ENCODE data around the gene ERP44.

The ERP44 gene

DNA sequence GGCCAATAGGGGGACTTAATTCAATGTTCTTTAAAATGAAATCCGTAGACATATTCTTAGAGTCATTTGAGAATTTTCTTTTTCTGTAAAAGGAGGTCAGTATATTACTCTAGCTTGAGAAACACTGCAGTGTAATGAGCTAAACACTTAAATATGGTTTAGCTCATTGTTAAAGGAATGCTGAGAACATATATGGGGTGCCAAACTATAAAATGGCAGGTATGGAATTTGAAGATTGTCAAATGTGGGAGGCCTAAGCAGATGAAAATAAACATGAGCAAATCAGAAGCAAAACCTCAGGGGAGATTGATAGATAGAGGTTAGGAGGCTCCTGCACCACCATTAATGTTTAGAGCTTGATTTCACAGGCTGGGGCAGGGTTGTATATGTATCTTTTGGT is 134.5 kb downstream of the ERP44 start:
- Histone ChIP-seq H3K27ac (ENCODE audit: low read length) (no peak overlapping the region), H3K9me3 (ENCODE audit: control insufficient read depth, low read depth, low read length) (no peaks in the 10 kb centered on the region), H3K36me3 (ENCODE audit: control insufficient read depth, low read depth, low read length) (no peaks in the 10 kb centered on the region), H3K4me1 (ENCODE audit: control insufficient read depth, low read depth, low read length) (peaks cover 26% of the 10 kb centered on the region), H3K9ac (ENCODE audit: low read length) (no peak overlapping the region), H3K4me3 (ENCODE audit: low read length) (no peak overlapping the region), H3K27me3 (ENCODE audit: control insufficient read depth, insufficient read depth, low read length) (no peaks in the 10 kb centered on the region)

DNA sequence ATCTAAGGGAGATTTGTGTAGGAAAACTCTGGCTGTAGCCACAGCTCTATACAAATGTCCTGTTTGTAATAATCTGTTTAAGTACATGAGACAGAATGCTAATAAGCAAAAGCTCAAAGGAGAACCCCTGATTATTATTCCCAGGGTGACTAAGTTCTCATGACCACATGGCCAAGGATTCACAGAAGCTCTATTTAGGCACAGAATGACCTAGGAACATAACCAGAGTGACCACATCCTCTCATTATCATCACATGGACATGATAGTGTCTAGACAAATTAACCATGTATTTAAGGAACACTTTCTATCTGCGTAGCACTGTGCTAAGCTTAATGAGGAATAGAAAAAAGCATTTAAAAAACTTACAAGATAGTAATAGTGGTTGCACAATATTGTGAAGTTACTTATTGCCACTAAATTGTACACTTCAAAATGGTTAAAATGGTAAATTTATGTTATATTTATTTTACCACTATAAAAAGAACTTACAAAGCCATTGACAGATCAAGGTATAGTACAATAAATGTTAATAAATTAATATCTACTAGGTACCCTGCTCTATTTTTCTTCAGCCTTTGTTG is 136.0 kb downstream of the ERP44 start:
- Histone ChIP-seq H3K27me3 (ENCODE audit: control insufficient read depth, insufficient read depth, low read length) (no peaks in the 10 kb centered on the region), H3K9ac (ENCODE audit: low read length) (no peak overlapping the region), H3K4me1 (ENCODE audit: control insufficient read depth, low read depth, low read length) (peaks cover 18% of the 10 kb centered on the region), H3K36me3 (ENCODE audit: control insufficient read depth, low read depth, low read length) (no peaks in the 10 kb centered on the region), H3K4me3 (ENCODE audit: low read length) (no peak overlapping the region), H3K27ac (ENCODE audit: low read length) (no peak overlapping the region), H3K9me3 (ENCODE audit: control insufficient read depth, low read depth, low read length) (no peaks in the 10 kb centered on the region)

DNA sequence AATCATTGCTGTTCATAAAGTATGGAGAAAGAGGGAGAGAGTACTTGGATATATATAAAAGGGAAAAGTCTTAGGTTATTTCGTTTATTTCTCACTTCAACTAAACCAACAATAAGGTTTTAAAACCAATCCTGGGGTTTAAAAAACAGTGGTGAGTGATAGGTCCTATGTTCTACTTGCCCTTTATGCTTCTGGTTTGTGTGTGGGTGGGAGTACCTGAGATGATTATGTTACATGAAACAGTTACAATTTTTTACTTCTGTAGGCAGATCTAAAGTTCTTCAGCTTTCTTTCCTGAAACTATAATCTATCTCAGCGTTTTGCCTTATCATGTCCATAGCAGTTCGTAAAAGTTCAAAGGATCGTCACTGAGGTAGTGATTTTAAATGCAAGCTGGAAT is 143.2 kb downstream of the ERP44 start:
- Histone ChIP-seq H3K4me3 (ENCODE audit: low read length) (no peak overlapping the region), H3K36me3 (ENCODE audit: control insufficient read depth, low read depth, low read length) (no peaks in the 10 kb centered on the region), H3K27me3 (ENCODE audit: control insufficient read depth, insufficient read depth, low read length) (no peaks in the 10 kb centered on the region), H3K9me3 (ENCODE audit: control insufficient read depth, low read depth, low read length) (no peaks in the 10 kb centered on the region), H3K4me1 (ENCODE audit: control insufficient read depth, low read depth, low read length) (no peaks in the 10 kb centered on the region), H3K27ac (ENCODE audit: low read length) (no peak overlapping the region), H3K9ac (ENCODE audit: low read length) (no peak overlapping the region)

DNA sequence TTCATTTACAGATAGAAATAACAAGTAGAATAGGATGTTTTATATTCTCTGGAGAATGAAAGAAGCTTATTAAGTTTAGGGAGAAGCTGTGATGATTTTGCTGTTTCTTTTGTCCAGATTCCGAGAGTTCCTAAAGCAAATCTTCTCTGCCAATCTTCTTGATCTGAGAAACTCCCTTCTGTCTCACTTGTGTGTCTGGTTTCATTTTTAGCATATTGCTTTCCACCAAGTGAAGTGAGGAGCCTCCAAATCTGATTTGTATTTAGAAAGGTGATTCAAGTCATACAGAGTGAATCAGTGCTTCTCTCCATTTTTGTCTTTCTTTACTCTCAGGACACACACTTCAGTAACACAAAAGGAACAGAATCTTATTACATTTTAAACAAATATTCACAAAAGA is 144.0 kb downstream of the ERP44 start:
- Histone ChIP-seq H3K27me3 (ENCODE audit: control insufficient read depth, insufficient read depth, low read length) (no peaks in the 10 kb centered on the region), H3K4me1 (ENCODE audit: control insufficient read depth, low read depth, low read length) (no peaks in the 10 kb centered on the region), H3K4me3 (ENCODE audit: low read length) (no peak overlapping the region), H3K9me3 (ENCODE audit: control insufficient read depth, low read depth, low read length) (no peaks in the 10 kb centered on the region), H3K9ac (ENCODE audit: low read length) (no peak overlapping the region), H3K36me3 (ENCODE audit: control insufficient read depth, low read depth, low read length) (no peaks in the 10 kb centered on the region), H3K27ac (ENCODE audit: low read length) (no peak overlapping the region)

DNA sequence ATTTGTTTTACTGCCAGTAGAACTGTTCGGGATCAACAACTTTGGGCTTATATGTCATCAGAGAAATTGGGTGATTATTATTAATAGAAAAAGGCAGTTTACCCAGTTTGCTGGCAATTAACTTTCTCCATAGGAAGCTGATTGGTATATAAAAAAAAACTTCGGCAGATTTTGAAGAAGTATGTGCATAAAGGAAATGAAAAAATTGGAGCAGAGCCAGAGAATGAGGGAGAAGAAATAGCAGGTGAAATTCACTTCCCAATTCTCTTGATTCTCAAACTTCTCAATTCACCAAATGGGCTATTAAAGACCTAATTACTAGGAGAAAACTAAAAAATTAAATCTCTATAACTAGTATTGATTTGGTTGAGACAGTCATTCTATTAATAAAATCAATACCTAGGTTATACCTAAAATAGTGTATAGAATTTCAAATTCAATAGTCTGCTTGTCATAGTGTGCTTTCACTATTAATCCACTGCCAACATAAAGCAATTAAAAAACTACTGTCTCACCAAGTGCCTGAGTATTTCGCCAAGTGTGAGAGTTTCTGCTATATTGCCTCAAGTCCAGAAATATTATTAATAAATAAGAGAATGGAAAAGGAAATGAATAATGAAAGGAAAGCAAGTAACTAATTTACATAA is 144.8 kb downstream of the ERP44 start:
- H3K4me1 ChIP-seq (ENCODE audit: control insufficient read depth, low read depth, low read length) = no peaks in the 10 kb centered on the region
- H3K27ac ChIP-seq (ENCODE audit: low read length) = no peak overlapping the region
- H3K27me3 ChIP-seq (ENCODE audit: control insufficient read depth, insufficient read depth, low read length) = no peaks in the 10 kb centered on the region

DNA sequence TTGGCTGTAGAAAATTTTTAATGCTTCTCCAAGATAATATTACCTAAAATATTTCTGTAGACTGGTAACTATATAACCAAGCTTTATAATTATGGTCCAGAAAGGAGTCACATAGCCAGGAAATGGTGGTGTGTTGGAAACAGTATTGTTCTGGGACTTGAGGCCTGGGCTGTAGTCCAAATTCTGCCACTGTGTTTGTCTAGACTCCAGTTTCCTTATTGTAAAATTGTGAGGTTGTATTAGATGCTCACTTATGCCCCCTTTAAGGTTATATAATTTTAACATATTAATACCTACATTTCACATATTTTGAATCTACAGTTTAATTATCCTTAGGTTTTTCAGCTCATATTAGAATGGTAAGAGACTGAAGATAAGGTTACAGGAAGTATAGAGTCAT is 149.9 kb downstream of the ERP44 start:
- Histone ChIP-seq H3K36me3 (ENCODE audit: control insufficient read depth, low read depth, low read length) (no peaks in the 10 kb centered on the region), H3K9me3 (ENCODE audit: control insufficient read depth, low read depth, low read length) (no peaks in the 10 kb centered on the region), H3K27me3 (ENCODE audit: control insufficient read depth, insufficient read depth, low read length) (no peaks in the 10 kb centered on the region), H3K27ac (ENCODE audit: low read length) (no peak overlapping the region), H3K4me3 (ENCODE audit: low read length) (no peak overlapping the region), H3K9ac (ENCODE audit: low read length) (no peak overlapping the region), H3K4me1 (ENCODE audit: control insufficient read depth, low read depth, low read length) (no peaks in the 10 kb centered on the region)

More for the DNA sequence above, 144.8 kb downstream of the ERP44 start:
- Histone ChIP-seq H3K9ac (ENCODE audit: low read length) (no peak overlapping the region), H3K9me3 (ENCODE audit: control insufficient read depth, low read depth, low read length) (no peaks in the 10 kb centered on the region), H3K4me3 (ENCODE audit: low read length) (no peak overlapping the region), H3K36me3 (ENCODE audit: control insufficient read depth, low read depth, low read length) (no peaks in the 10 kb centered on the region)

DNA sequence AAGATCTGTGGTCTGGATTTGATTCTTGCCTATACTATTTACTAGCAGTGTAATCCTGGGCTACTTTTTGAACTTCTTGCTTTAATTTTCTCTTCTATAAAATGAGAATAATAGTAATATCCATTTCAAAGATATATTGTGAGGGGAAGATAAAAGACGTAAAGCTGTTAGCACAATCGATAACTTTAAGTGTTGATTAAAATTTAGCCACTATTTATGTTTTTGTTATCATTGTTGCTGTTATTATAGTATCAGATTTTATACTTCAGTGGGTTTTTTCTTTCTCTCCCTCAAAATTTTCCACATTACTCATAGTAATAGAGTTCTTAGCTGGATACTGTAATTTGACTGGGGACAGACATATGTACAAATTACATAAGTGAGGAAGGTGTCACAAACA is 150.3 kb downstream of the ERP44 start:
- Histone ChIP-seq H3K27ac (ENCODE audit: low read length) (no peak overlapping the region), H3K9ac (ENCODE audit: low read length) (no peak overlapping the region), H3K27me3 (ENCODE audit: control insufficient read depth, insufficient read depth, low read length) (no peaks in the 10 kb centered on the region), H3K4me1 (ENCODE audit: control insufficient read depth, low read depth, low read length) (no peaks in the 10 kb centered on the region), H3K4me3 (ENCODE audit: low read length) (no peak overlapping the region), H3K9me3 (ENCODE audit: control insufficient read depth, low read depth, low read length) (no peaks in the 10 kb centered on the region), H3K36me3 (ENCODE audit: control insufficient read depth, low read depth, low read length) (no peaks in the 10 kb centered on the region)

DNA sequence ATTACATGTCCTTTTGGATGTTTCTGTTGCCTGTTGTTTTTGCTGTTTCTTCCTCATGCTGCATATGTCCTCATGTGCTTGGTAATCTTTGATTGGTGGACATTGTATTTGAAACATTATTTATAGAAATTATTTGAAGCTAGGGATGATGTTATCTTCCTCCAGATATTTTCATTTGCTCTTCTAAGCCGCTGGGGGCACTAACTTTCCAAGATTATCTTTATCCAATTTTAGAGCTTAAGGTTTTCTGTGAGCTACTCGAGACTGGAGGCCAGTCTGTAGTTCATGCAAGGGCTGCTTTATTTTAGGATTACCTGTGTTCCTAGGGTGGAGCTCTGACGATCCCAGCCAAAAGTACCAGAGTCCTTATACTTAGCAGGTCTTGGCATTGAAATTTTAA is 151.4 kb downstream of the ERP44 start:
- Histone ChIP-seq H3K4me3 (ENCODE audit: low read length) (no peak overlapping the region), H3K4me1 (ENCODE audit: control insufficient read depth, low read depth, low read length) (no peaks in the 10 kb centered on the region), H3K9me3 (ENCODE audit: control insufficient read depth, low read depth, low read length) (no peaks in the 10 kb centered on the region), H3K27ac (ENCODE audit: low read length) (no peak overlapping the region), H3K27me3 (ENCODE audit: control insufficient read depth, insufficient read depth, low read length) (no peaks in the 10 kb centered on the region), H3K9ac (ENCODE audit: low read length) (no peak overlapping the region), H3K36me3 (ENCODE audit: control insufficient read depth, low read depth, low read length) (no peaks in the 10 kb centered on the region)

DNA sequence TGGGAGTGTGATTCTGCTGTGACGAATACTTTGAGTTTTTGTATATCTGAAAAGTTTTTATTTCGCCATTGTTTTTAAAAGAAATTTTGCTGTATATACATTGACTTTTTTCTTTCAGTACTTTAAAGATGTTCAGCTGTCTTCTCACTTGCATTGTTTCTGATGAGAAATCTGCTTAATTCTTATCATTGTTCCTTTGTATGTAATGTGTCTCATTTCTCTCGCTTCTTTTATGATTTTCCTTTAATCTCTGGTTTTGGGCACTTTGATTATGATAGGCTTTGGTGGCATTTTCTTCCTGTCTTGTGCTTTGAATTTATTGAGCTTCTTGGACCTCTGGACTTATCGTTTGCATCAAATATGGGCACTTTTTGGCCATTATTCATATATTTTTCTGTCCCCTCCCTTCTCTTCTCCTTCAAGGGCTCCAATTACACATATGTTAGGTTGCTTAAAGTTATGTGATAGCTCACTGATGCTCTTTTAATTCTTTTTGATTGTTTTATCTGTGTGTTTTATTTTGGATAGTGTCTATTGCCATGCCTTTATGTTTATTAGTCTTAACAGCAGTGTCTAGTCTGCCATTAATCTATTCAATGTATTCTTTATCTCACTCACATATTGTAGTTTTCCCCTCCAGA is 161.7 kb downstream of the ERP44 start:
- H3K9ac ChIP-seq (ENCODE audit: low read length) = no peak overlapping the region
- H3K9me3 ChIP-seq (ENCODE audit: control insufficient read depth, low read depth, low read length) = no peaks in the 10 kb centered on the region
- no peak overlapping the region for H3K4me3 ChIP-seq (ENCODE audit: low read length)
- no peaks in the 10 kb centered on the region for H3K27me3 ChIP-seq (ENCODE audit: control insufficient read depth, insufficient read depth, low read length)
- no peaks in the 10 kb centered on the region for H3K36me3 ChIP-seq (ENCODE audit: control insufficient read depth, low read depth, low read length)
- H3K4me1 ChIP-seq (ENCODE audit: control insufficient read depth, low read depth, low read length) = no peaks in the 10 kb centered on the region
- H3K27ac ChIP-seq (ENCODE audit: low read length) = no peak overlapping the region

DNA sequence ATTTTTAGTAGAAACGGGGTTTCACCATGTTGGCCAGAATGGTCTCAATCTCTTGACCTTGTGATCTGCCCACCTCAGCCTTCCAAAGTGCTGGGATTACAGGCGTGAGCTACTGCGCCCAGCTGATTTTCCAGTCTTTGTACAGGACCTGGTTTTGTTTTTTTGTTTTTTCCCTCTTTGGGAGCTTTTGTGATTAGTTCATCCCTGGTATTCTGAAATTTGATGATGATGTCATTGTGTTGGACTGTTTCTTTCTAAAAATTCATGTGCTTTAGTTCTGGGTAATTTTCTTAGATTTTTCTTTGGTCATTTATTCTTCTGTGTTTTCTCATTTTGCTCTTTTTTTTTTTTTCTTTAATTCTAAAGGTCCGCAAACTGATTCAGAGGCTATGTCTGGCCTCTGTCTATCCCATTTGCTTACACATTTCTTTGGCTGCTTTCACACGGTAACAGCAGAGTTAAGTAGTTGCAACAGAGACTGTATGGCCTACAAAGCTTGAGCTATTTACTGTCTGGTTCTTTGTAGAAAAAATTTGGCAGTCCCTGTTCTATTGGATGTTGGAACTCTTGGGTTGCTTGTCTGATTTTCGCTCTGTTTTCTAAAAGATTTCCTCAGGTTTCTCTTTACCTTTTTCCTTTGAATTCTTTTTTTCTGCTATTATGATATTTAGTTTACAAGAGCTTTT is 167.5 kb downstream of the ERP44 start:
- Histone ChIP-seq H3K4me1 (ENCODE audit: control insufficient read depth, low read depth, low read length) (no peaks in the 10 kb centered on the region), H3K4me3 (ENCODE audit: low read length) (no peak overlapping the region), H3K36me3 (ENCODE audit: control insufficient read depth, low read depth, low read length) (no peaks in the 10 kb centered on the region), H3K9me3 (ENCODE audit: control insufficient read depth, low read depth, low read length) (no peaks in the 10 kb centered on the region), H3K27me3 (ENCODE audit: control insufficient read depth, insufficient read depth, low read length) (no peaks in the 10 kb centered on the region), H3K27ac (ENCODE audit: low read length) (no peak overlapping the region), H3K9ac (ENCODE audit: low read length) (no peak overlapping the region)

DNA sequence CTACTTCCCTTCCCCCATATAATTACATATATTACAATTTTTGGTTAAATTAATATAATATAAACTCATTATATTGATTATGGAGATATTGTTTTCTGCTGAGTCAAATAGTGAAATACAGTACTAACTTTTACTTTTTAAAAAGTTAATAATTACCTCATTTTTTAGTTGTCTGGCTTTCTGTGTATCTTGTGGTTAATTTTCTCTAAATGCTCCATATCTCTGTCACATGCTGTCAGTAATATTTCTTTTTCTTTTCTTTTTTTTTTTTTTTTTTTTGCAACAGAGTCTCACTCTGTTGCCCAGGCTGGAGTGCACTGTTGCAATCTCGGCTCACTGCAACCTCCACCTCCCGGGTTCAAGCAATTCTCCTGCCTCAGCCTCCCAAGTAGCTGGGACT is 169.1 kb downstream of the ERP44 start:
- Histone ChIP-seq H3K4me1 (ENCODE audit: control insufficient read depth, low read depth, low read length) (no peaks in the 10 kb centered on the region), H3K4me3 (ENCODE audit: low read length) (no peak overlapping the region), H3K36me3 (ENCODE audit: control insufficient read depth, low read depth, low read length) (no peaks in the 10 kb centered on the region), H3K27me3 (ENCODE audit: control insufficient read depth, insufficient read depth, low read length) (no peaks in the 10 kb centered on the region), H3K27ac (ENCODE audit: low read length) (no peak overlapping the region), H3K9me3 (ENCODE audit: control insufficient read depth, low read depth, low read length) (no peaks in the 10 kb centered on the region), H3K9ac (ENCODE audit: low read length) (no peak overlapping the region)

Measured in iPS-18a (cell line).